ENCODE data around the gene CTBP2.
A peak's percentile ranks its signal among the peaks of the same experiment; 100 is the strongest.

The CTBP2 gene

DNA sequence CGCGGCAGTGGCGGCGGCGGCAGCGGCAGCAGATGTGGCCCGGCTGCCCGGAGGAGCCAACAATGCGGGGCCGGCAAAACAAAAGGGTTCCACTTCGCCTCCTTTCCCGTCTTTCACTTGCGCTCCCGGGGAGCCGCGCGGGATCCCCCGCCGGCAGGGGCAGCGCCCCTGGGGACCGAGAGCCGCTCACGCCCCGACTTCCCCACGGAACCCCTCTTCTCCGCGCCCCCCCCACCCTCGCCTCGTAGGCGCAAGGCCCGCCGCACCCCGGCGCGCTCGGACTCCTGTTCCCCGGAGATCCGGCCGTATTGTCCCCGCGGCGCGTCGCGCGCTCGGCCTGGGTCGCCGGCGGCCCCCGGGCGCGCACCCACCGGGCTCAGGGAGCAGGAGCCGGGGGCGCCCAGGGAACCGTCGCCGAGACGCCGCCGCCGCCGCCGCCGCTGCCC lies 854 bp downstream of the CTBP2 start:
- peak overlapping the region in 1 of 2 donors; percentile 73 for H3K4me3 Mint-ChIP-seq
- ATAC-seq (replicated peaks) (no peak), DNase-seq (no peak)
- no peaks in the 10 kb centered on the region for H3K9me3 Mint-ChIP-seq
- no peak overlapping the region for H3K27ac Mint-ChIP-seq
- H3K36me3 Mint-ChIP-seq (ENCODE audit: insufficient read depth): no peaks in the 10 kb centered on the region
- H3K27me3 Mint-ChIP-seq: peaks cover 48 to 65% of the 10 kb centered on the region in 2 donors
- peaks cover 2 to 12% of the 10 kb centered on the region in 2 donors for H3K4me1 Mint-ChIP-seq (ENCODE audit: low read depth in 2 of 2)

DNA sequence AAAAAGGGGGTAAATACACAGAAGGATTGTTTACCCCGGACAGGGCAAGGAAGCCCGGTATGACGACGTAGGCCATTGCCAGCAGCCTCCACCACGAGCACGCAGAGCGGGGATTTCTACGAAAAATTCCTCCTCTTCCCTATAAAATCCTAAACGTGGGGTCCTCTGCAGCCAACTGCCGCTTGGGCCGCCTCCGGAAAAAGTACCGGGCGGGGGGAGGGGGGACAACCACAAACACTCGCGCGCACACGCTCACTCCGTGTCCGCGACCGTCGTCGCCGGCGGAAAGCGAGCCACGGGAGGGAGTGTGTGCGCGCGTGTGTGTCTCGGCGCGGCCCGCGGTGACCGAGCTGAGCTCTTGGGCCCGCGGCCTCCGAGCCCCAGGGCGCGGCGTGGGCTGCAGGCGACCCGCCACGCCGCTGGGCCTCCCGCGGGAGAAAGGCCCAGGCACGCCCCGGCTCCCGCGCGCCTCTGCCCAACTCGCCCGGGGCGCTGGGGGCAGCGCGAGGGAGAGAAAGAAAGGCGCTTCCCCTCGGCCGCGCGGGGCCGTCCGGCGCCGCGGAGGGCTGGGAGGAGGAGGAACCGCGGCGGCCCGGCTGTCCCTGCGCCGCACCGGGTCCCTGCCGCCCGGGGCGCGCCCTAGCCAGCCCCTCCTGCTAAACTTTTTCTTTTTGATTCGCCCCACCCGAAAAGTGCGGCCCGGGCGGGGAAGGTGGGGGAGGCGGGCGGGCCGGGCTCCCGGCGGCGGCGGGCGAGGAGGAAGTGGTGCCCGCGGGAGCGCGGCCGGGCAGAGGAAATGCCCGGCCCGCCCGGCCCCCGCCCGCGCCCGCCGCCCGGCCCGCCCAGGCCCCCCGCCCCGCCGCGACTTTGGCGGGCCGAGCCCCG lies 1.5 kb downstream of the CTBP2 start:
- Mint-ChIP-seq H3K9me3 (no peaks in the 10 kb centered on the region), H3K27ac (no peak overlapping the region), H3K36me3 (ENCODE audit: insufficient read depth) (no peaks in the 10 kb centered on the region), H3K4me1 (ENCODE audit: low read depth in 2 of 2) (peaks cover 2 to 12% of the 10 kb centered on the region in 2 donors), H3K27me3 (peaks cover 48 to 66% of the 10 kb centered on the region in 2 donors), H3K4me3 (peak overlapping the region; percentile 68 to 77)
- peak; percentile 44 for ATAC-seq (replicated peaks)
- no peak for DNase-seq

DNA sequence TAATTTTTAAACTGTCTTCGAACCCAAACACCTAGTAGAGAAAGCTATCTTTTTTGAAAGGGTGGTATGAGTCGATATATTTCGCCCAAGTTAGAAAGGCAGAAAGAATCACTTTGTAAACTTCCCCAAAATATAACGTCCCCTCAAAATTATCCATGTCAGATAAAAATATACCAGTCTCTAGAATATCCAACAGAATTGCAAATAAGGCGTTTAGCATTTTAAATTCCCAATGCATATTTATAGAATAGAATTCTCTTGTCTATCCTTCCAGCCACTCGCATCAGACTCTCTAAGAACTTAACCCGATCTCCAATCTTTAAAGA lies 2.1 kb downstream of the CTBP2 start:
- no peak for ATAC-seq (replicated peaks)
- no peaks in the 10 kb centered on the region for H3K9me3 Mint-ChIP-seq
- peaks cover 51 to 72% of the 10 kb centered on the region in 2 donors for H3K27me3 Mint-ChIP-seq
- H3K36me3 Mint-ChIP-seq (ENCODE audit: insufficient read depth): no peaks in the 10 kb centered on the region
- H3K4me1 Mint-ChIP-seq (ENCODE audit: low read depth in 2 of 2): peaks cover 2 to 12% of the 10 kb centered on the region in 2 donors
- peak overlapping the region; percentile 68 to 77 for H3K4me3 Mint-ChIP-seq
- no peak for DNase-seq
- H3K27ac Mint-ChIP-seq: no peak overlapping the region

DNA sequence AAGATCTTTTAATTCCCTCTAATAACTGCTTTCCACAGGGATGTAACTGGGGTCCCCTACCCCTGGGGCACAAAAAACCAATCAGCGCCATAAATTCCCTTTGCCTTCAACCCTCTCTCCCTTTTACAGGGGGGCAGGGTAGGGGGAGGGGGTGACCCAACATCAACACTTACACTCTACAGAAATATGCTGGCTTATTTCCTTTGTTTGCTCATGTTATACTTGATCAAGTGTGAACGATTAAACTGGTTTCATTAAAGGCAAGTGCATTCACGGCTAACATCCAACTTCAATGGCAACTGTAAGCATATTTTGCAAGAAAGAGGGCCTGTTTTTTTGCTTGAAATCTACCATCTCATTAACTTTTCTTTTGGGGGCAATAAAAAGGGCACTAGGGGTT lies 2.9 kb downstream of the CTBP2 start:
- Mint-ChIP-seq H3K27ac (no peak overlapping the region), H3K4me3 (peak overlapping the region in 1 of 2 donors; percentile 41), H3K4me1 (ENCODE audit: low read depth in 2 of 2) (peaks cover 2 to 12% of the 10 kb centered on the region in 2 donors), H3K9me3 (no peaks in the 10 kb centered on the region), H3K27me3 (peaks cover 46 to 73% of the 10 kb centered on the region in 2 donors), H3K36me3 (ENCODE audit: insufficient read depth) (no peaks in the 10 kb centered on the region)
- ATAC-seq (replicated peaks) (no peak), DNase-seq (no peak)

DNA sequence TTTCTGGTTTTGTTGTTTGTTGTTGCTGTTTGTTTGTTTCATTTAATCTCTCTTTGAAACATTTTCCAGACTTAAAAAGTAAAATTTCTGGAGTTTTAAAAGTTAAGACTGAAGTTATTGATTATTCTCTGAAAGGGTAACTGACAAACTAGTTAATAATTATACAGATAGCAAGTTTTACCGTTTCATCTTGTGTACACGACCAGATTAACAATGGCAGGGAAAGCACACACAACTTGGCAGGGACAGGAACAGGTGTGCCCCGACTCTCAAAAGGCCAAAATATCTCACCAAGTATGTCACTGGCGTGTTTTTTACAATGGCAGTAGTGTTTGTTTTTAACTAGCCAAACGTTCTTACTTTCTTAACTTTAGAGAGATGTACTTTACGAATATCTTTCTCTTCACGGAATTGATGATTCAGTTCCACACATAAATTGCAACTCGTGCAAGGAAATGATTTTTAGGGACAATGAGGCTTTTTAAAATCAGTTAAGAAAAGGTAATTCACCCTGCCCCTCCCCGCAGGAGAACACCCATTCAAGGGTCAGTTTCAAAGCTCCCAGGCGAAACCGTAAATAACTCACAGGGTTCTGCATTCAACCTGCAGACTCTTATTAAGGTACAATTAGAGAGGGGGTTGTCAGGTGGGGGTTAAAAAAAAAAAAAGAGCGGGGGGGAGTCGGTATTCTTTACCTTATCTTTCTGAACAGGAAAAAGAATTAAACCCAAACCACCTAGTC lies 3.5 kb downstream of the CTBP2 start:
- Mint-ChIP-seq H3K4me3 (no peak overlapping the region), H3K27ac (no peak overlapping the region), H3K9me3 (no peaks in the 10 kb centered on the region), H3K27me3 (peaks cover 45 to 68% of the 10 kb centered on the region in 2 donors), H3K36me3 (ENCODE audit: insufficient read depth) (no peaks in the 10 kb centered on the region), H3K4me1 (ENCODE audit: low read depth in 2 of 2) (peaks cover 2 to 12% of the 10 kb centered on the region in 2 donors)
- no peak for ATAC-seq (replicated peaks)
- no peak for DNase-seq

DNA sequence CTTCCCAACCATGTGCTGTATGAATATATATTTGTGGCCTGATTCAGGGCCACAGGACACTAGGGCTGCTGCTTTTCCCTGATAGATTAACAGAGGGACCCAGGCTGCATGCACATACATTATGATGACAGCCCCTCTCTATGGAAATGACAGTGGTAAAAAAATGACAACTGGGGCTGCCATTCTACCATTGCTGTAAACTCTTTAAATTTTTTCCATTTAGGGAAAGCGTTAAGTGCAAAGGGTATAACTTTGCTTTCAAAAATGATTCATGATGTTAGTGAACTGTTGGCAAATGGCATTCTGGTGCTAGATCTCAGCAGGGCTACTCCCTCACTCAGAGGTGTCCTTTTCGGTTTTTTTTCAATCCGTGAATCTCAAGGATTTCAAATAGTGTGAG lies 4.2 kb downstream of the CTBP2 start:
- Mint-ChIP-seq H3K4me1 (ENCODE audit: low read depth in 2 of 2) (peaks cover 2 to 13% of the 10 kb centered on the region in 2 donors), H3K27me3 (peaks cover 45 to 63% of the 10 kb centered on the region in 2 donors), H3K27ac (no peak overlapping the region), H3K9me3 (no peaks in the 10 kb centered on the region), H3K36me3 (ENCODE audit: insufficient read depth) (no peaks in the 10 kb centered on the region), H3K4me3 (no peak overlapping the region)
- no peak for ATAC-seq (replicated peaks)
- no peak for DNase-seq

DNA sequence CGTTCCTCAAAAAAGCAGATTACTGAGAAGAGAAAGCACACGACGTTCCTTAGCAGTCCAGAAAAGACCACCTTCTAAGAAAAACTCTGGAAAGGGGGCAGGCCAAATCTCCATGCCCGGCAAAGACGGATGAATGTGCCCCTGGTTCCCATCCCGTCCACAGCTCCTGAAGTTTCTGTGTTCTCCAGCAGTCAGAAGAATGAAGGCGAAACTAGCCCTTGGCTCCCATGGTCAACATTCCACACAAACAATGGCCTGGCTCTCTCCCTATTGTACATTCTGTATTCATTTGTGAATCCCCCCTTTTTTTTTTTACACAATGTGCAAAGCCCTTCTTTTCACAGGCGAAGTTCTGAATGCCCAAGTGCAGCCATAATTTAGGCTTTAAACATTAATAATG lies 5.3 kb downstream of the CTBP2 start:
- Mint-ChIP-seq H3K27ac (no peak overlapping the region), H3K27me3 (peaks cover 45 to 68% of the 10 kb centered on the region in 2 donors), H3K36me3 (ENCODE audit: insufficient read depth) (no peaks in the 10 kb centered on the region), H3K4me3 (no peak overlapping the region), H3K4me1 (ENCODE audit: low read depth in 2 of 2) (peaks cover 2 to 17% of the 10 kb centered on the region in 2 donors), H3K9me3 (no peaks in the 10 kb centered on the region)
- ATAC-seq (replicated peaks) (no peak), DNase-seq (no peak)

DNA sequence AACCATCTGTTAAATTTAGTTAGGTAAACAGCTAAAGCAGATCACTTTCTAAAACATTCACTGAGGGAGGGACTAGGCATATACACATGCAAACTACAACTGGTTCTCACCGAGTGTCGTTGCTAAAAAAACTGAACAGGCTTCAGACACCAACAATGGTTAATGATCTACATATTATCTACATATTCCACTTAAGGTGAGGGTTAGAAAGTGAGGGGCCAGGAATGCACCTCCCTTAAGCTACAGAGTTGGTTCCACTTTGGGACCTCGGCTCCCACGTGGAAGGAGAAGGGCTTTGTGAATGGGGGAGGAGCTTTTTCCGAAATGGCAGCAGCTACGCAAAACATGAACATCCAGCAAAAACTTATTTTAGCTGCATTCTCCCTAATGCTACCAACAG lies 5.8 kb downstream of the CTBP2 start:
- Mint-ChIP-seq H3K27ac (no peak overlapping the region), H3K4me1 (ENCODE audit: low read depth in 2 of 2) (peaks cover 2 to 17% of the 10 kb centered on the region in 2 donors), H3K36me3 (ENCODE audit: insufficient read depth) (no peaks in the 10 kb centered on the region), H3K4me3 (no peak overlapping the region), H3K9me3 (no peaks in the 10 kb centered on the region), H3K27me3 (peaks cover 45 to 73% of the 10 kb centered on the region in 2 donors)
- ATAC-seq (replicated peaks): no peak
- no peak for DNase-seq

DNA sequence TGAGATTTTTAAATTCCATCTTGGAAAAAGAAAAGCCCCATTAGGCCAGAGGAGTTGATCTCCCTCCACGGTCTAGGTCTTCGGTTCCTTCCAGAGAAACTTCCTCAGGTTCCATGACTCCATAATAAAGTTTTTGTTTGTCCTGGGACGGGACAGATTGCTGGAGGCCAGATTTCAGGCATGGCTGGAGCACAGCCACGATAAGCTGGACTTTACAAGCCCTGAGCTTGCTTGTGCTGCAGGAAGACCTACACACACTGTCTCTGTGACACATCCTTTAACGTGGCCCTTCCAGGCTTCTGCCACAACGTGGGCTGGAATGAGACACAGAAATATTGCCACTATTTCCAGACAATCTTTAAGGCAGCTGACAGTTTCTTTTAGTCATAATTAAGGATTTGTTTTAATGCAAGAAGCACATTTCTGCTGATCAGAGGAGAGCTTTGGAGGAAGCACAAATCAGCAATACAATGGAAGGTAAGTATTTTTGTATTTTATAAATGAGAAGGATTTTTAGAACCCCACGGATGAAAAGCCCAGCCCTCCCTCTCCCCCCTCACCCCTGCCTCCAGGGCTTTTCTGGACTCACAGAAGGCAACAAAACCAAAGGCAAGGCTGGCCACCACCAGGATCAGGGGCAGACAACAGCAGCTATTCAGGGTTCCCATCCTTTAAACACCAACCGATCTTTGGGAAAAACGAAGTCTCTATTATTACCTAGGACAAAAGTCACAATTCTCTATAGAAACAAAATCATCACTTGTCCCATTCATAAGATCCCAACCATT lies 6.5 kb downstream of the CTBP2 start:
- H3K36me3 Mint-ChIP-seq (ENCODE audit: insufficient read depth): no peaks in the 10 kb centered on the region

DNA sequence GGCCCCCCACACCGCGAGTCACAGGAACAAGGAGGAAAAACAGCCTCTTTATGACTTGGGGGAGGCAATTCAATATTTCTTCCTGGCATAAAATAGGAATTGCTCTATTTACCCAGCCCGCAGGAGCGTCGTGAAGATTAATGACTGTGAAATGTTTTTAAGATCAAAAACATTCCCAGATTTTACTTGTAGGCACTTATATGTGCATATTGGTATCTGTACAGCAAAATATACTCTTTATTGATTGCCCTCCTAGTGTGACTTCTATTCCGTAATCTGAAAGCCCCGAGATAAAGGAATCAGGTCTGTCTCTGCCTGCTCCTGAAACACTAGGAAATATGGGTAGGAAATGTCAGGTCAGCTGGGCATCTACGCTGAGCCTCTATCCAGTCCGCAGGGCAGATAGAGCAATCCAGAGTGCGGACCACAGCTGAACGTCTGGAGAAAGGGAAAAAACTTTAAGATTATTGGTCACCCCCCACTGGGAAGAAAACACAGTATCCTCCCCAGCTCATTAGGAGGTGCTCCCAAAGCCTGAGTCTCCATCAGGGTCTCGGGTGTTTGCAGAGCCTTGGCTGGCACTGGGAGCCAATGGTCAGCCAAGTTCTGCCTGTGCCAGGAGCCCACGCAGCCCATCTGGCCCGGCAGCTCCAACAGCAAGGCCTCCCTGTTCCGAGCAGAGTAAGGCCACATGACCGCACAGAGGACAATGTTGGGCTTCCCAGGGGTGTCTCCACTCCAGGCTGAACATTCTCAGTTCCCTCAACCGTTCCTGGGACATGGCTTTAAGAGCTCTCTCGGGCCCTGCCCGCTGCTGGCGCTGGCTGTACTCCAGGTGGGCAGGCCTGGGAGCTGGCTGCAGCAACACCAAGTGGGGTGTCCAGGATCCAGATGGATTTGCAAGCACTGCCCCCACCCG lies 7.7 kb downstream of the CTBP2 start:
- Mint-ChIP-seq H3K4me3 (peak overlapping the region in 1 of 2 donors; percentile 18), H3K9me3 (no peaks in the 10 kb centered on the region), H3K27ac (no peak overlapping the region), H3K36me3 (ENCODE audit: insufficient read depth) (no peaks in the 10 kb centered on the region), H3K27me3 (peaks cover 37 to 79% of the 10 kb centered on the region in 2 donors), H3K4me1 (ENCODE audit: low read depth in 2 of 2) (peaks cover 0 to 12% of the 10 kb centered on the region in 2 donors)
- DNase-seq: no peak
- no peak for ATAC-seq (replicated peaks)

More for the DNA sequence above, 6.5 kb downstream of the CTBP2 start:
- Mint-ChIP-seq H3K27ac (no peak overlapping the region), H3K4me1 (ENCODE audit: low read depth in 2 of 2) (peaks cover 2 to 17% of the 10 kb centered on the region in 2 donors), H3K4me3 (no peak overlapping the region), H3K9me3 (no peaks in the 10 kb centered on the region), H3K27me3 (peaks cover 45 to 77% of the 10 kb centered on the region in 2 donors)
- DNase-seq (no peak), ATAC-seq (replicated peaks) (no peak)

DNA sequence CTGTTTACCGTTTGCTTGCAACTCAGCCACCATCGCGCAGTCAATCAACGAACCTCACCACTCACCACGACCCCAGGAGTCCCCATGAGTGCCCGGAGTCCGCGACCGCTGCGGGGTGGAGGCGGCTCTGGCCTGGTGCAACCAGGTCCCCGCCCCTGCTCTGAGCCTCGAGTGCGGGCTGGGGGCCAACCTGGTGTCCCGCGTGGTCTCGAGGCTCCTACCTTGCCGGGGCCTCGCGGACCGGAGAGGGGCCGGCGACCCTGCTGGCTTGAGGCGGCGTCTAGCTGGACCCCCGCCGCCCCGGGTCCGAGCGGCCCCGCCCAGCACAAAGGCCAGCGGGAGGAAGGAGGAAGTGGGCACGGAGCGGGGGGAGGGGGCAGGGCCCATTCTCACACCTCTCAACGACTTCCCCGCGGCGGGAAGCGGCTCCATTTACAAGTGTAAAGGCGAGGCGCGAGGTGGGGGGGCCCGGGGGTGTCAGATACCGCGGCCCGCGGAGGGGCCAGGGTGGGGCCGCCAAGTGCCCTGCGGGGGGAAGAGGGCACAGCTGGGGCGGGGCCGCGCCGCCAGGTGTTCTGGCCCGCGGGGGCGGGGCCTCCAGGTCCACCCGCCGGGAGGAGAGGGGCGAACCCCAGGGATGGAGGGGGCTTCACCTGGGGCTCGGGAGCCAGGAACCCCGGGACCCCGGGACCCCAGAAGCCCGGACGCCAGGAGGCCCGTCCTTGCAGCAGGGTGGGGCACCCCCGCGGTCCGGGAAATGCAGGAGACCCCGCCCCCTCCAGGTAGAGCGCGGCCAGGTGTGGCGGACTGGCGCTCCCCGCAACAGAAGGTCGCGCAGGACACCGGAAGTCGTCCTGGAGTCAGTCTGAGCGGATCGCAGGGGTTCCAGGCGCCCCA lies 8.6 kb downstream of the CTBP2 start:
- H3K36me3 Mint-ChIP-seq (ENCODE audit: insufficient read depth): no peaks in the 10 kb centered on the region
- H3K4me1 Mint-ChIP-seq (ENCODE audit: low read depth in 2 of 2): peaks cover 2 to 5% of the 10 kb centered on the region in 2 donors
- H3K4me3 Mint-ChIP-seq: no peak overlapping the region
- no peaks in the 10 kb centered on the region for H3K9me3 Mint-ChIP-seq
- peak; percentile 54 for ATAC-seq (replicated peaks)
- peaks cover 32 to 79% of the 10 kb centered on the region in 2 donors for H3K27me3 Mint-ChIP-seq
- no peak overlapping the region for H3K27ac Mint-ChIP-seq
- no peak for DNase-seq

DNA sequence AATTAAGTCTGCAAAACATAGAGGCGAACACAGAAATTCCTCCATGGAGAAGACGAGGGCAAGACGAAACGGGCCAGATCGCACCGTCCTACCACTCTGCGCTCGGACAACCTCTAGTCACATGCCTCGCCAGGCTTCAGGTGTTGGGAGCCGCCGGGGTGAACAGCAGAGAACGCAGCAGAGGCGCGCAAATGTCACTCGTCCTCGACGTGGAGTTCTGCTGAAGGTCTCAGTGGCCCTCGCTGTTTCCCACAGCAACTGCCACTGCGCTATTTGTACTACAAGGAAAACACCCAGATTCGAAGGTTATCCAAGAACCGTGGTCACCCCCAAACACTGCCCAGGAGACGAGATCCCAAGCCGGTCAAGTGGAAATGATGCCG lies 9.2 kb downstream of the CTBP2 start:
- no peak overlapping the region for H3K27ac Mint-ChIP-seq
- H3K36me3 Mint-ChIP-seq (ENCODE audit: insufficient read depth): no peaks in the 10 kb centered on the region
- H3K27me3 Mint-ChIP-seq: peaks cover 27 to 79% of the 10 kb centered on the region in 2 donors
- no peak for DNase-seq
- no peak for ATAC-seq (replicated peaks)
- H3K9me3 Mint-ChIP-seq: no peaks in the 10 kb centered on the region
- peaks cover 2 to 5% of the 10 kb centered on the region in 2 donors for H3K4me1 Mint-ChIP-seq (ENCODE audit: low read depth in 2 of 2)
- no peak overlapping the region for H3K4me3 Mint-ChIP-seq

All from effector memory CD8-positive, alpha-beta T cell (primary cell).